OCI-LY1 (cell line): ENCODE results near the gene SP2.
A peak's percentile ranks its signal among the peaks of the same experiment; 100 is the strongest.

ENCODE experiments used
- H2AFZ ChIP-seq: fragments of 200-600 bp; sonication (generic), shearing (Covaris generic); 2 replicates; pipeline ENCODE4 v1.6.0; 2014; ENCODE audit warnings: antibody characterized with exemption, mild to moderate bottlenecking, low read length
- H3F3A ChIP-seq: fragments of 200-600 bp; sonication (generic), shearing (Covaris generic); 2 replicates; pipeline ENCODE4 v1.6.0; 2014; ENCODE audit warnings: mild to moderate bottlenecking, antibody characterized with exemption, low read length, moderate library complexity; ENCODE audit not compliant: insufficient read depth
- H3K27ac ChIP-seq: fragments of 200-600 bp; sonication (generic); 2 replicates; pipeline ENCODE4 v1.5.1; 2014; ENCODE audit warnings: low read length, mixed run types, mild to moderate bottlenecking, low read depth; ENCODE audit not compliant: poor library complexity, severe bottlenecking
- H3K27me3 ChIP-seq: fragments of 200-600 bp; sonication (generic); 2 replicates; pipeline ENCODE4 v1.6.0; 2014; ENCODE audit warnings: antibody characterized with exemption, mild to moderate bottlenecking, low read length, moderate library complexity; ENCODE audit not compliant: insufficient read depth
- H3K36me3 ChIP-seq: fragments of 200-600 bp; sonication (generic); 2 replicates; pipeline ENCODE4 v1.6.1; 2014; ENCODE audit warnings: mild to moderate bottlenecking, antibody characterized with exemption, low read length, moderate library complexity, mixed read lengths; ENCODE audit not compliant: insufficient read depth
- H3K4me1 ChIP-seq: fragments of 200-600 bp; sonication (generic); 2 replicates; pipeline ENCODE4 v1.5.1; 2014; ENCODE audit warnings: mild to moderate bottlenecking, low read length, moderate library complexity; ENCODE audit not compliant: insufficient read depth, severe bottlenecking
- H3K4me2 ChIP-seq: fragments of 200-600 bp; sonication (generic), shearing (Covaris generic); 2 replicates; pipeline ENCODE4 v1.6.1; 2014; ENCODE audit warnings: low read length
- H3K4me3 ChIP-seq: fragments of 200-600 bp; sonication (generic); 2 replicates; pipeline ENCODE4 v1.5.1; 2014; ENCODE audit warnings: low read length, low read depth, mild to moderate bottlenecking, mixed read lengths; ENCODE audit not compliant: poor library complexity, severe bottlenecking
- H3K79me2 ChIP-seq: fragments of 200-600 bp; shearing (Covaris generic); 2 replicates; pipeline ENCODE4 v1.6.1; 2016; ENCODE audit warnings: mixed run types, low read length, mixed read lengths; ENCODE audit not compliant: insufficient read depth
- H3K9ac ChIP-seq: fragments of 200-600 bp; sonication (generic), shearing (Covaris generic); 2 replicates; pipeline ENCODE4 v1.6.1; 2014; ENCODE audit warnings: mild to moderate bottlenecking, low read length, mixed read lengths
- H3K9me2 ChIP-seq: fragments of 200-600 bp; sonication (generic), shearing (Covaris generic); 2 replicates; pipeline ENCODE4 v1.6.1; 2014; ENCODE audit warnings: low read depth, mild to moderate bottlenecking, low read length, mixed read lengths
- H3K9me3 ChIP-seq: fragments of 200-600 bp; shearing (Covaris generic); 2 replicates; pipeline ENCODE4 v1.6.1; 2014; ENCODE audit warnings: low read length, mixed read lengths
- H4K20me1 ChIP-seq: fragments of 200-600 bp; sonication (generic), shearing (Covaris generic); 2 replicates; pipeline ENCODE4 v1.6.0; 2016; ENCODE audit warnings: mild to moderate bottlenecking, low read length; ENCODE audit not compliant: insufficient read depth
- EZH2 ChIP-seq: fragments of 200-600 bp; sonication (generic), shearing (Covaris generic); IDR thresholded peaks from 2 replicates; pipeline ENCODE4 v1.8.0; 2017; ENCODE audit warnings: borderline replicate concordance, mixed run types, mild to moderate bottlenecking, antibody characterized with exemption, low read length, moderate library complexity, mixed read lengths
- TF ChIP-seq, protein P1 (sequence below): fragments of 200-600 bp; sonication (generic), shearing (Covaris generic); IDR thresholded peaks from 2 replicates; pipeline ENCODE4 v1.5.1; 2017; ENCODE audit warnings: mild to moderate bottlenecking, antibody characterized with exemption, low read length, moderate library complexity, mixed read lengths

SP2 gene

GRCh38 chr17:47941246-47942095 is 45.4 kb downstream of the SP2 start, which contains the start of gene PNPO:
Gene PNPO, plus strand, starts transcription at chr17:47941571. Its CDS starts 105 bp downstream, at chr17:47941676.
- no peak for TF ChIP-seq EZH2
- TF ChIP-seq, protein P1, sequence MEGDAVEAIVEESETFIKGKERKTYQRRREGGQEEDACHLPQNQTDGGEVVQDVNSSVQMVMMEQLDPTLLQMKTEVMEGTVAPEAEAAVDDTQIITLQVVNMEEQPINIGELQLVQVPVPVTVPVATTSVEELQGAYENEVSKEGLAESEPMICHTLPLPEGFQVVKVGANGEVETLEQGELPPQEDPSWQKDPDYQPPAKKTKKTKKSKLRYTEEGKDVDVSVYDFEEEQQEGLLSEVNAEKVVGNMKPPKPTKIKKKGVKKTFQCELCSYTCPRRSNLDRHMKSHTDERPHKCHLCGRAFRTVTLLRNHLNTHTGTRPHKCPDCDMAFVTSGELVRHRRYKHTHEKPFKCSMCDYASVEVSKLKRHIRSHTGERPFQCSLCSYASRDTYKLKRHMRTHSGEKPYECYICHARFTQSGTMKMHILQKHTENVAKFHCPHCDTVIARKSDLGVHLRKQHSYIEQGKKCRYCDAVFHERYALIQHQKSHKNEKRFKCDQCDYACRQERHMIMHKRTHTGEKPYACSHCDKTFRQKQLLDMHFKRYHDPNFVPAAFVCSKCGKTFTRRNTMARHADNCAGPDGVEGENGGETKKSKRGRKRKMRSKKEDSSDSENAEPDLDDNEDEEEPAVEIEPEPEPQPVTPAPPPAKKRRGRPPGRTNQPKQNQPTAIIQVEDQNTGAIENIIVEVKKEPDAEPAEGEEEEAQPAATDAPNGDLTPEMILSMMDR: no peak; the same call in 1 of the 2 replicates
- peak within 1 kb of the TSS; percentile 75 for H3K4me3 ChIP-seq
- peaks cover 26% of the 10 kb centered on the region; the same call in 1 of the 2 replicates for H3K36me3 ChIP-seq
- no peaks in the 10 kb centered on the region for H3K79me2 ChIP-seq
- H4K20me1 ChIP-seq: no peaks in the 10 kb centered on the region
- peak within 1 kb of the TSS; percentile 76 for H3K9ac ChIP-seq
- H3K9me3 ChIP-seq: no peaks in the 10 kb centered on the region
- H3K4me1 ChIP-seq: peaks cover 46% of the 10 kb centered on the region
- H3K4me2 ChIP-seq: peak within 1 kb of the TSS; percentile 79
- no peaks in the 10 kb centered on the region for H3F3A ChIP-seq
- no peak within 1 kb of the TSS for H2AFZ ChIP-seq
- no peaks in the 10 kb centered on the region for H3K27me3 ChIP-seq
- H3K27ac ChIP-seq: peak within 1 kb of the TSS; percentile 10
- no peaks in the 10 kb centered on the region for H3K9me2 ChIP-seq

DNA sequence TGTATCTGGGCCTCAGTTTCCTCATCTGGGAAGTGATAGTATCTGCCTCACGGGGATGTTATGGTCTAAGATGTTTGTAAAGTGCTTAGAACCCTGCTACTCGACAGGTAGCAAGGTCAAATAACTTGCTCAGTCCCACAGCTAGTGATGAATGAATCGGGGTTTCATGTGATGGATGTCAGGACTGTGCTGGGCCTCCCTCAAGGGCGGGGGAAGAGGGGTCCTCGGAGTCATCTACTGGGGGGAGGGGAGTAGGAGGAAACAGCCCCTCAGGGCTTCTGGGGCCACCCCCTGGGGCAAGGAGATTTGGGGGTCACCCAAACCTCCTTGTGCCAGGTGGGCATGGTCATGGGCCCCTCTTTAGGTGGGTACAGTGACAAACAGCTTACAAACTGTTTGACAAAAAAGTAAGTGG is 46.1 kb downstream of the SP2 start:
- peaks cover 28% of the 10 kb centered on the region; the same call in 1 of the 2 replicates for H3K36me3 ChIP-seq
- H3F3A ChIP-seq: no peaks in the 10 kb centered on the region
- H2AFZ ChIP-seq: no peak overlapping the region
- peak overlapping the region; percentile 75 for H3K4me3 ChIP-seq
- H3K79me2 ChIP-seq: no peaks in the 10 kb centered on the region
- H3K4me1 ChIP-seq: peaks cover 46% of the 10 kb centered on the region
- H3K27ac ChIP-seq: peak overlapping the region; percentile 10
- no peak for TF ChIP-seq EZH2
- TF ChIP-seq, protein P1: no peak
- no peaks in the 10 kb centered on the region for H4K20me1 ChIP-seq
- no peaks in the 10 kb centered on the region for H3K9me3 ChIP-seq
- peak overlapping the region; percentile 76 for H3K9ac ChIP-seq
- H3K9me2 ChIP-seq: no peaks in the 10 kb centered on the region
- H3K27me3 ChIP-seq: no peaks in the 10 kb centered on the region
- peak overlapping the region; percentile 79 for H3K4me2 ChIP-seq

DNA sequence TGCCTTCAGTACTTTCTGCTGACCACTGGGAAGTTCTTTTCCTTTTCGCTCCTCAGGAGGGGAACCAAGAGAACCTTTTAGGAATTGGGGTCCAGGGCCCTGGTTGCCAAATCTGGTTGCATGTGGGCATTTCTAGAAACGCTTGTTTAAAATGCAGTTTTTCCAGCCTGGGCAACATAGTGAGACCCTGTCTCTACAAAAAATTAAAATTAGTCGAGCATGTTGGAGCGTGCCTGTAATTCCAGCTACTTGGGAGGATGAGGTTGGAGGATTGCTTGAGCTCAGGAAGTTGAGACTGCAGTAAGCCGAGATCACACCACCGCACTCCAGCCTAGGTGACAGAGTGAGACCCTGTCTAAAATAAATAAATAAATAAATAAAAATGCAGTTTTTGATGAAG is 46.5 kb downstream of the SP2 start:
- Histone ChIP-seq H3K4me1 (peaks cover 46% of the 10 kb centered on the region), H3K4me3 (peak overlapping the region; percentile 75), H2AFZ (no peak overlapping the region), H3K4me2 (peak overlapping the region; percentile 79), H3K36me3 (peaks cover 28% of the 10 kb centered on the region; the same call in 1 of the 2 replicates), H3F3A (no peaks in the 10 kb centered on the region), H3K27me3 (no peaks in the 10 kb centered on the region), H3K9me2 (no peaks in the 10 kb centered on the region), H3K9me3 (no peaks in the 10 kb centered on the region), H3K27ac (peak overlapping the region; percentile 10), H4K20me1 (no peaks in the 10 kb centered on the region), H3K9ac (peak overlapping the region; percentile 76), H3K79me2 (no peaks in the 10 kb centered on the region)
- no peak for TF ChIP-seq EZH2
- TF ChIP-seq, protein P1: no peak
